IPS-NIHi7 (cell line): Measurements from ENCODE around the gene MUC2.

Experiments used
- DNase-seq: peaks from one replicate; pipeline ENCODE4 v3.0.0; 2012; ENCODE audit warnings: mixed read lengths; ENCODE audit errors: extremely low spot score

Gene MUC2

DNA sequence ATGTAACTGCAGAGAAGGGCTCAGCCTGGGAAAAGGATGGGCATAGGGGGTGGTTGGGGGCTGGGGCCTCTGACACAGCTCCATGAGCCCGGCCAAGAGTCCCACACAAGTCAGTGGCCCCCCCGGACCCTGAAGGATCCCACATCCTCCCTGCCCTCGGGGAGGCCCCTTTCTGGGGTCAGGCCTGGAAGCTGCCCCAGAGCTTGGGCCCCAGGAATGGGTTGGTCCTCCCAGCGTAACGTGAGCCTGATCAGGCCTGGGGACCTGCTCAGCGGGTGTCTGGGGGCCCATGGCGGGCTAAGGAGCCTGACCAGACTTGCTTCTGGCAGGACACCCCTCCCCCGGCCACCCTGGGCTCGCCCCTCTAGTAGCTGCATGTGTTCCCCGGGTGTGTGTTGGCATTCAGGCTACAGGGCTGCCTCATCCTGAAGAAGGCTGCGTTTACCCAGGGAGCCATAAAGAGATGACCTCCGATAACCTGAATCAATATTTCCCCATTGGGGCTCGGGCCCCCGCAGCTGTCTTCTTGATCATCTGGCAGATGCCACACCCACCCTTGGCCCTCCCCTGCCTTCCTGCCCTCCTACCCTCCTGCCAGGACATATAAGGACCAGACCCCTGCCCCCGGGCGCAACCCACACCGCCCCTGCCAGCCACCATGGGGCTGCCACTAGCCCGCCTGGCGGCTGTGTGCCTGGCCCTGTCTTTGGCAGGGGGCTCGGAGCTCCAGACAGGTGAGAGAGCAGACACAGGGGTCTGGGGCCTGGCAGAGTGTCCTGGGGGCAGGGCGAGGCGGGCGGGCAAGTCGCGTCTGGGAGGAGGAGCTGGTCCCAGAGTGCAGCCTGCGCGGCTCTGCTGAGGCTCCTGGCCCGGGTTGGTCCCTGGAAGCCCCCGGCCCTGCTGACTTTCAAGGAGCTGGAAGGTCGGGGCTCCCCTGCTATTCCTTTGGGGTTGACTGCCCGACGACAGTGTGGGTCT, at the start of gene MUC2:
MUC2 (plus strand) TSS at position 631 of the 978 bp plus-strand sequence.
- no peak for DNase-seq

DNA sequence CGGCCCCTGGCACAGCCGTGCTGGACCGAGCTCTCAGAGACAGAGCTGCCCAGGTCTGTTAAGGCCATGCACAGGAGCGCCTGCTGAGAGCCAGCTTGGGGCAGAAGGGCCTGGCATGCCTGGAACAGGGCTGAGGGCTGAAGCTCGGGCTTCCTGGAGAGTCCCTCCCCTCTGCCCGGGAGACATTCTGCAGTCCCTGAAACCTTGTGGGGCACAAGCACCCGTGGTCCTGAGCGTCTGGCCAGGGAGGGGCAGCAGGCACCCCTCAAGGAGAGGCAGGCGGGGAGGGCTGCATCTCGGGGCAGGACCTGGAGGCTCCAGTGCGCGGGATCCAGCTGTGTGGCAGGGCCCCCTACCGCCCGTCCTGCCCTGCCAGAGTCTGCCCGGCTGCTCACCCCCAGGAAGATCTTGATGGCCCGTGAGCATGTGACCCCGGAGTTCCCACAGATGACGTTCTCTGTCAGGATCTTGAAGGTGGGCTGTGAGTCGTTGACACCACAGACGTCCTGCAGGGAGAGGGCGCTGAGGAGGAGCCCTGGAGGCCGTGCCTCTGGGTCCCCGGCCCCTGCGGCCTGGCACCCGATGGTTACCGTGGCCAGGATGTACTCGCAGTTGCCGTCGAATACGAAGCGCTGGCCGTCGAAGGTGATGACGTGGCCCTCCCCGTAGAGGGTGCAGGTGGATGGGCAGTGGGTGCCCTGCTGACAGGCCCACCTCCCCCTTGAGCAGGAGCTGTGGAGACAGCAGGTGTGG, 49.1 kb upstream of the MUC2 start:
- no peak for DNase-seq

DNA sequence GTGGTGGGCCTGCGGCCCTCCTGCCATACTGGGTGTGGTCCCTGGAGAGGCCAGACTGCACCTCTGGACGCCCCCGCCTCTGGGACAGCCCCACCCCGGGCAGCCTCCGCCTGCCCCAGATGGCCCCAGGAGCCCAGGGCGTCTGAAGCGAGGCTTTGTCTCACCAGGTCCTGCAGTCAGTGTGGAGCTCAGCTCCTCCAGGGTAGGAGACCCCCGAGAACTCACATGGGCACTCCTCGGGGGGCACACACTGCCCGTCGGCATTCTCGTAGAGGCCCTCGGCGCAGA, 48.6 kb upstream of the MUC2 start:
- DNase-seq, result no peak

DNA sequence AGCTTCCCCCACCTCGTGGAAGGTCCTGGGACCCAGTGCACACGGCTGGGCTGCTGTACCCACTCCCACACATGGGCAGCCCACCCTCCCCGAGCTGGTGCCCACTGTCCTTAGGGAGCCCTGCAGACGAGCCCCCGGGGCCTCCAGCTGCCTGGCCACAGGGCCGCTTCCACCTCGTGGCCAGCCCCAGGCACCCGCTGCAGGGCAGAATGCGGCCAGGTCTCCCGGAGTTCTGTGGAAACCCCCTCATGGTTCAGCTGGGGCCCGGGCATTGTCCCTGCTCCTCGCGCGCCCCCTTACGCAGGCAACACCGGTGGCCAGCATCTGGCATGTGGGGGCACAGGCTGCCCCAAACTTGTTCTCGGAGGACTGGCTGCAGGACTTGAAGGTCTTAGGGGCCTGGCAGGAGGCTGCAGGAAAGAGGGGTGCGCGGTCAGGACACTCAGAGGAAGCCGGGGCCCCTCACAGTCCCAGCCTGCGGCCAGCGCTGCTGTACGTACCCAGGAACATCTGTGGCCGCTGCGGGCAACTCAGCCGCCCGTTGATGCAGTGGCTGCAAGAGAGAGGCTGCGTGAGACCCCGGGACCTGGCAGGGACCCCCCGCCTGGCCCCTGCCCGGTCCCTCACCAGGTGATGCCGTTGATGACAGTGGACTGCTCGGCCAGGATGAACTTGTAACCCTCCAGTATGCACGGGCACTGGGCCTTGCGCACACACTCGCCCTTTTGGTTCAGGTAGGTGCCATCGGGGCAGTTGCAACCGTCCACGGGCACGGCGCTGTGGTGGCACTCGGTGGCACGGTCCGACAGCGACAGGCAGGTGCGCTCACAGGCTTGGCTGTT, 47.8 kb upstream of the MUC2 start:
- no peak for DNase-seq

DNA sequence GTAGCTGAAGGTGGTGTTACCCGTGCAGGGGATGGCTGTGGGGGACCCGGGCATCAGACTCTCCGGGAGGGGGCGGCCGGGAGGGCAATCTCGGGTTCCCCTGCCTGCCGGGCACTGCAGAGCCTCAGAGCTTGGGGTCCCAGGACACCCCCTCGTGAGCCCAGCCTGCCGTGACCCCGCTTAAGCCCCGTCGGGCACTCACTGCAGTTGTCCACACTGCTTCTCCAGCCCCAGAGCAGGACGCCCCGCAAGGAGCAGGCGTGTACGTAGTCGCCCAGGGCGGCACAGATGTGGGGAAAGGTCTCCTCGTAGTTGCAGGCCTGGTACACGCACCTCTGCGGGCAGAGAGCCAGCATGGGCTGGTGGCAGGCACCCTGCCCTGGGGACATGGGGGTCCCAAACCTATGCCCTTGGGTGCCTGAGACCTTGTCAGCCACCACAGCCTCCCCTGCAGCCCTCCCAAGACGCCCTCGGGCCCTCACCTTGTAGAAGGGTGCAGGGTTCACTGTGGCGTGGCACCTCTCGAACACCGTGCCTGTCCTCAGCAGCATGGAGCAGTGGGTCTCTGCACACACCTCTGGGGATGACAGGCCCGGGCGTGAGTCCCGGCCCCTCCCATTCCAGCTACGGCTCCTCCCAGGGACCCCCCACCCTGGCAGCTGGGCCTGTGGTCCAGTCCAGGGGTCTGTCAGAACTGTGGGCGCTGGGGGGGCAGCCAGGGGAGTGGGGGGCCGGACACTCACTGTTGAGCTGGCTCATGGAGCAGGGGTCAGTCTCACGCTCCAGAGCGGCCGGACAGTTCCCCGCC, 47.0 kb upstream of the MUC2 start:
- no peak for DNase-seq

DNA sequence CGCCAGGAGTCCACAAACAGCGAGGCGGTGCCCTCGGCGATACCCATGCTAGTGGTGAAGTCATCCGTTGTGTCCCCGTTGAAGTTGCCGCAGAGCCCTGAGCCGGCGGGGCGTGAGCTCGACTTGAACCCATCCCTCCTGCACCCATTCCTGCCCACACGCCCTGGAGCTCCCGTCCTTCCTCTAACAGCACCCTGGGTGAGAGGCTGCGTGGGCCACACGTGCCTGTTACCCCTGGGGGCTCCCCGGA, 46.5 kb upstream of the MUC2 start:
- no peak for DNase-seq

DNA sequence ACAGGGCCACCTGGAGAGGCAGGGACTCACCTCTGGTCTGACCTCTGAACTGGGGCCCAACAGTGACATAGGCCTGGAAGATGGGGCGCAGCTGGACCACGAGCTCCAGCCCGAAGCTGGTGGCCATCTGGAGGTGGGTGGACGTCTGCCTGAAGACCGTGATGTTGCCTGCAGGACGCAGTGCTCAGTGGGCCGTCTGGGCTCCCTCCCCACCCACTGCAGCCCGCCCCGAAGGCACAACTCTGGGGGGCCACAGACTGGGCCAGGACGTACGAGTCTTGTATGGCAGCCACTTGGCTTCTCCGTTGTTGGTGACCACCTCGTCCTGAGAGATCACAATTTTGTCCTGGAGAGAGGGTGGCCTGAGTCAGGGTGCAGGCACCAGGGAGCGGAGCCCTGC, 46.1 kb upstream of the MUC2 start:
- DNase-seq, result no peak

DNA sequence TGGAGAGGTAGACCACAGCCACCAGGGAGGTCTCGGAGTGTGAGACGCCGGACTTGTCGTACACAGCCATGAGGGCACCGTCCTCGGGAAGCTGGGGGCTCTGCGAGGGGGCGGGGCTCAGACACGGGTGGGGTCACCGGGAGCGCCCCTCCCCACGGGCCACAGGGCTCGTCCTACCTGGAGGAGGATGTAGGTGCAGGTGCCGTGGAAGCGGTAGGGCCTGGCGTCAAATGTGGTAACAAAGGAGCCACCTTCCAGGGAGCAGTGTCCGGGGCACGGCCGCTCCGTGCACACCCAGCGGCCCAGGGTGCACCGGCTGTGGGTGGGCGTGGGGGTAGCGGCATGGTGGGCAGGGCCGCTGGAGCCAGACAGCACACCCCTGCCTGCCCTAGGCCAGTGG, 45.6 kb upstream of the MUC2 start:
- DNase-seq, result no peak

DNA sequence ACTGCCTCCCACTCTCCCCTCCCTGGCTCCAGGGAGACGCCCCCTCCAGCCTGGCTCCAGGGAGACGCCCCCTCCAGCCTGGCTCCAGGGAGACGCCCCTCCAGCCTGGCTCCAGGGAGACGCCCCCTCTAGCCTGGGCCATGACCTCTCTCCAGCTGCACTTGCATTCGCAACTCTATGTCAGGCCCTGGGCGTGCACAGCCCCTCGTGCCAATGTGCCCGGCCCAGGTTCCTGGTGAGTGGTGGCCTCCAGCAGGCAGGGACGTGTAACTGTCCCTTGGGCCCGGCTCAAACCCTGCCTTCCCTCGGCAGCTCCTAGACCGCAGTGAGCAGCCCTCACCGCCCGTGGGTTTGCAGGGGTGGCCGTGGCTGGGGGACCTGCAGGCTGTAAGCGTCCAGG, 45.0 kb upstream of the MUC2 start:
- no peak for DNase-seq

DNA sequence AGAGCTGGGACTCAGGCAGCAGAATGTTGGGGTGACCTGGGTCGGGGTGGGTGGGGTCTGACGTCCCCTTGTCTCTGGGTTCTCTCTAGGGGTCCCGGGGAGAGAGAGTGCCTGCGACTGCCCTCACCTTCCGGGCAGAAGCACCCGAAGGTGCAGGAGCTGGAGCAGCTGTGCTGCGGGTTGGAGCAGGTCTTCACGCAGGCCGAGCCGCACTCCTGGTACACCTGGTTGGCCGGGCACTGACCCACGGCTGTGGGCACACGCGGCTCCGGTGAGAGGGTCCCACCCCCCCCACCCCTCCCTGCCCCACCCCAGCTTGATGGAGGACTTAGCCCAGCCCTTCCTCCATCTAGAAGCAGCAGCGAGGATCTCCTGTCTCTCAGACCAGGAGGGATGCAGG, 44.6 kb upstream of the MUC2 start:
- no peak for DNase-seq

DNA sequence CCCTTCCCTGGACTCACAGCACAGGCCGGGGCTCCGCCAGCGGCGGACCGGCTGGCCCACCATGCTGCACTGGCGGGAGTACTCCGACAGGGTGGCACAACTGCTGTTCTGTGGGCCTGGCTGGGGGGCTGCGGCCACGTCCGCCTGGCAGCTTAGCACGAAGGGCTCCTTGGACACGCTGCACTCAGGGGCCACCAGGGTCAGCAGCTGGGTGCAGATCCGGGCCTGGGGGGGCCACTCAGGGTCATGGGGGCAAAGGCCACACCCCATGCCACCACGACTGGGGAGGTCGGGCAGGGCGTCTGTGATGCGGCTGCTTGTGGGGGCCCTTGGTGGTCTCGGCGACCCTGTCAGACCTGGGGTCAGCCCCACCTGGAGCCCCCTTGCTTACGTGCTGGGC, 44.1 kb upstream of the MUC2 start:
- DNase-seq, result no peak

DNA sequence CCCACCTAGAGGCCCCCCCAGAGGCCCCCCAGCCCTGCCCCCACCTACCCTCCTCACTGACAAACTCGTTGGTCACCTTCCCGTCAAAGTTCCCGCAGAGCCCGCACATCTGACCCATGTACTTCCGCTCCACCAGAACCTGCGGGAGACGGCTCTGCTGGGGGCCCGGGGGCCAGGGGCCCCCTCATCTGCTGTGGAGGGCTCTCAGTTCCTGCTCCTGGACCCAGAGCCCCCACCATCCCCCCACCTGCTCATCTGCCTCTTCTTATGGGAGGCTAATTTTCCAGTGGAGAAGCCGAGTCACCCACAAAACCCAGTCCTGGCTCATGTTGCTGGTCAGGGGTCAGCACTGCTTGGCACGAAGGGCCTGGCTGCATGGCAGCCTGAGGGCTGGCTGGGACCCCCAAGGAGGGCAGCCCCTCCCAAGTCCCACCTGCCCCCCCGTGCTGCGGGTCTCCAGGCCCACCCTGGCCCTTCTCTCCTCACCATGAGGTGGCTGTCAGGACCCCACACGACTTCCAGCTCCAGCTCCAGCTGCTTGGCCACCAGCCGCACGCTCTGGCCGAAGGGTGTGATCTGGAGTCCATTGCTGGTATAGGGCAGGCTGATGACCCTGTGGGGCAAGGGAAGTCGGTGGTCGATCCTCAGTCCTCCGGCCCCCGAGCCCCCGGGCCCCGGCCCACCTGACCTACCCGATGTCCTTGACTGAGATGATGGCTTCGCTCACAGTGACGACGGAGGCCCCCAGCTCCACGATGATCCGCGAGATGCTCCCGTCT, 43.4 kb upstream of the MUC2 start:
- no peak for DNase-seq

DNA sequence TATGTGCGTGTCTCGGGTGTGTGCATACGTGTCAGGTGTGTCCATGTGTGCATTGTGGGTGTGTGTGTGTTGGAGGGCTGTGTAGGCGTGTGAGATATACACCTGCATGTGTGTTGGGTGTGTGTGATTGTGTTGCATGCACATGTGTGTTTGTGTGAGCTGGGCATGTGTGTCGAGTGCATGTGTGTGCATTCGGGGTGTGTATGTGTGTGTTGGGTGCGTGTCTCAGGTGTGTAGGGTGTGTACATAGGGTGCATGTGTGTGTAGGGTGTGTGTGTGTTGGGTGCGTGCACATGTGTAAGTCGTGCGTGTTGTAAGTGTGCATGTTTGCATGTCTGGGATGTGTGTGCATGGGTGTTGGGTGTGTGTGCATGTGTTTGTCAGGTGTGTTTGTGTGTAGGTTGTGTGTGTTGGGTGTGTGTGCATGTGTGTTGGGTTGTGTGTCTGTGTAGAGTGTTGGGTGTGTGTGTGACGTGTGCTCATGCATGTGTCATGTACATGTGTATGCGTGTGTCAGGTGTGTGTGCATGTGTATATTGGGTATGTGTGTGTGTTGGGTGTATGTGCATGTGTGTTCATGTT, 42.3 kb upstream of the MUC2 start:
- no peak for DNase-seq

DNA sequence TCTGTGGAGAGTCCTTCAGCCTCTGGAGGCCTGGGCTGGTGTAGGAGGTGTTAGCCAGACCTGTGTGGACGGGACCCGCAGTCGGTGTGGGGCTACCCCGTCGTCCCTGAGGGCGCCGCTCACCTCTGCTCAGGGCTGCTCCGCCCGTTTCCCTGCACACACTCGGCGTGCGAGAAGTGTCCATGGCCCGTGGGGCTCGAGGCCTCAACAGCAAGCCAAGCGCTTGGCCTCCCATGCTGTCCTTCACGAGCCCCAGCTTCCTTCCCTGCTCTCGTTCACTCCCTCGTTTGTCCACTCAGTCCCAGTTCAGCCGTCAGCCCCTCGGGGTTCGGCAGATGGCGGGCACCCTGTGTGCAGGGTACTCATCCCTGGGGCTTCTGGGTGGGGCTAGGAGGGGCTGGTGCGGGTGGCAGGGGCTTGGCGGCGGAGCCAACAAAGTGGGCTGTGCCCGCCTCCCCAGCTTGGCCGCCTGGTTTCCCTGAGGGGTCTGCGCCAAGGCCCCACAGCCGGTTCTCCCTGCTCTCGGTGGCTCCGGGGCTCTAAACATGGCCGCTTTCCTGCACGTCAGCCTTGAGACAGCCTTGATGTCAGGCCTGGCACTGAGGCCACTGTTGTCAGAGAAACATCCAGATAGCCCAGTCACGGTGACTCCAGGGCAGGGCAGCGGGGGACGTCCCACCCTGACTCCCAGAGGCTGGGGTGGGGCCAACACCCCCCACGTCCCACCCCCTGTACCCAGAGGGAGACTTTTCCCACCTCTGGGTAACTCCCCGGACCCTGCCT, 41.5 kb upstream of the MUC2 start:
- DNase-seq, result no peak

DNA sequence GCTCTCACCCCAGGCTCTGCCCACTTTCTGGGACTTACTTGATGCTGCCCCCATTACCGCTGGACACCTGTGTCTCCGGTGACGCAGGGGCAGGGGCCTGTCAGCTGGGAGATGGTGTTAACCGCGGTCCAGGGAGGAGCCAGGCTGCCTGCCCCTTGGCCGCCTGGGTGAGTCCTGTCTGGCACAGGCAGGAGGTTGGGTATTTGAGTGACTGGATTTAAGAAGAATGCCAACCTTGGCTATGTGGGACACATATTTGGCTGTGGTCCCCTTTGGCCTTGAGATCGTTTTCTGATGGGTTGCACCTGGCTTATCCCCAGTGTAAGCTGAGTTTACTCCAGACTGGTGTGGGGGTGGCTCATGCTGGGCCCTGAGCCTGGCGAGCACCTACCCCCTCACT, 40.7 kb upstream of the MUC2 start:
- DNase-seq, result no peak

DNA sequence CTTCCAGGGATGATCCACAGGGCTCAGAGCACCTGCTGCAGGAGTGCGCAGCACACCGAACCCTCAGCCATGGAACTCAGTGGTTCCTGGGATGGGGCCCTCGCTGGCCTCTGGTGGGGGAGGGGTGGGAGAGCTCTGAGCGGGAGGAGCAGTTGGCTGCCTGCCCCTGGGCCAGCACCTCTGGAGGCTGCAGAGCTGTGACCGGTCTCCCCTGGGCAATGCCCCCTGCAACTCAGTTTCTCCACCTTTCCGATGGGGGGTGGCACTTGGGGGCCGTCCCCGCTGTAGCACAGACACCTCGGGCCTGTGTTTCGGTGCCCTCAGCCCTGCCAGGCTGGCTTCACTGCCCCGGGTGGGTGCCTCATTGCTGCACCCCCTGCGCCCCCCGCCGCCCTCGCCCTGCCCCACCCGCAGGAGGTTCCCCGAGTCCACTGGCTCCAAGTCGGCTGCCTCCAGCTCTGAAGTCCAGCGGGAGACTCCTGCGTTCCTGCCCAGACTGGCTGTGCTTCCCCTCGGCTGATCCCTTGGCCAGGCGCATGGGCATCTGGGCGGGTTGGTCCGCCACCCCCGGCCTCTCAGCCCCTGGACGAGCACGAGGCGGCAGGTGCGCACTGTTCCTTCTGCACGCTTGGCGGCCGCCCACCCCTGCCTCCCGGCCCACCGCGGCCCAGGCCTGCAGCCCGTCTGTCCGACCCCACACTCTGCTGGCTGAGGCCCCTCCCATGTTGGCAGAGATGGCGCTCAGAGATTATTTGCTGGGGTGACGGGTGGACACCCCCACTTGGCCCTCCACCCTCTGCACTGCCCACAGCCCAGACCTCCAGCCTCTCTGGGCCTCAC, 40.0 kb upstream of the MUC2 start:
- DNase-seq, result no peak

DNA sequence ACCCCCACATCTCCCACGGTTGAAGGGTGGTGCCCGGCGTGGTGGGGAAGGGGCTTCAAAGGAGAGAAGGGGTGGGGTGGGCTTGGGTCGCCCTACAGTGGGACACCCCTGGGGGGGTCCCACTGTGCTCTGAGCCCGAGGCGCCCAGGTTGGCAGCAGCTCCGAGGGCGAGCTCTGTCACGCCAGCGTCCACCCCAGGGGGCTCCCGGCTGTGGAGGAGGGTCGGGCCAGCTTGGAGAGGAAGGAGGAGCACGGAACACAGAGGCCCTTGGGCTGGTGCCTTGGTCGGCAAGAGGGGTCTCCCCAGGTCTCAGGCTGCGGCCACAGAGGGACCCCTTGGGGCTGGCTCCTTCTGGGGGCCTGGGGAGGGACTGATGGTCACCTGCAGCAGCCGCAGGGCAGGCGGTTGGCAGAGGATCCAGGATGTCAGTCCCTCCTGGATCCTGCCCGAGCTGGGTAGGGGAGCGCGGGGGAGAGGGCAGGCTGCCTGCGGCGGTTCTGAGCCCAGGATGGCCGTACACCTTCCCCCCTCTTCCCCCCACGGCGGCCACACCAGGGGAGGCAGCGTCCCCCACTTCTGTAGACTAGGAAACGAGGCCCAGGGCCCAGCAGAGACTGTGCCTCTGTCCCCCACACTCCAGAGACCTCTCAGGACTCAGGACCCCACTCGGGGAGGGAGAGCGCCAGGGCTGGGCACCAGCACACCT, 38.9 kb upstream of the MUC2 start:
- DNase-seq, result no peak

DNA sequence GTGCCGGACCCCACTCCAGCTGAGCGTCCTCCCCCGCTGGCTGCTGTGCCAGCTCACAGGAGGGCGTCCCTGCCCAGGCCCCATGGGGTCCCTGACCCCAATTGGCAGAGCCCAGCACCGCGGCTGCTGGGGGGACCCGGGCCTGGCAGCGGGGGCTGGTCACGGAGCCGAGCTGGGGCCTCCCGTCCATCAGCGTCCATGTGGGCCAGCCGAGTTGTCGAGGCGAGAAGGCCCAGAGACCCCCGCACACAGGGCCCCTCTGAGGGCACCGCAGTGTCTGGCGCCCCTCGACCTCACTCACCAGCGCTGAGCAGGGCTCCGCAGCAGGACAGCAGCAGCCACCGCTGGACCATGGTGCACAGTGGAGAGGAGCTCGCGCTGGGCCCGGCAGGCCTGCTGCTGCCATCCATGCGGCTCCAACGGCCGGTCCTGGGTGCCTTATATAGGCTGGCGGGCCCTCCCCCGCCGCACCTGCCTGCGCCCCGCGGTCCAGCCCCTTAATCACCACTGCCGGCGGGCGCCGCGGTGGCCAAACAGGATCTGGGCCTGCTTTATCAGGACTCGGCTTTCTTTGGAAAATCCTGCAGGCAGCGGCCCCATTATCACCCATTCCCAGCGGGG, 38.3 kb upstream of the MUC2 start, which contains the start of gene MUC6:
MUC6 (minus strand) TSS at position 416 of the 621 bp plus-strand sequence; CDS start at position 353, 63 bp downstream.
- DNase-seq, result no peak
